ENCODE measurements around the gene VCL. TPM values are rescaled to one million over a fixed set of nuclear protein-coding genes. Genes with fewer than 3 reads are reported as not detected.
"Not testable (repeated sequence)": the region's sequence is repeated elsewhere in the genome, so short reads cannot be mapped to it uniquely, and the experiment has no call there.

VCL gene
- total RNA-seq, 1 donor from 2014 or later = 237 TPM

GRCh38 chr10:74114041-74114448, 116.1 kb downstream of the VCL start:
- DNase-seq (ENCODE audit: missing footprints) (no peak), ATAC-seq (peak; percentile 19)
- intact Hi-C loops (cut with DNase I) = no loop called here

GRCh38 chr10:74117738-74118137, 119.8 kb downstream of the VCL start:
- no peak for ATAC-seq
- no peak for DNase-seq (ENCODE audit: missing footprints)
- intact Hi-C loops (cut with DNase I) = no loop called here

- ATAC-seq (no peak), DNase-seq (ENCODE audit: missing footprints) (no peak)
- intact Hi-C loops (cut with DNase I) = no loop called here
Observed at GRCh38 chr10:74118804-74119203, 120.9 kb downstream of the VCL start.

- ATAC-seq (no peak), DNase-seq (ENCODE audit: missing footprints) (no peak)
- intact Hi-C loops (cut with DNase I) = no loop called here
Observed at GRCh38 chr10:74120911-74121310, 123.0 kb downstream of the VCL start.

- no peak for ATAC-seq
- no peak for DNase-seq (ENCODE audit: missing footprints)
- intact Hi-C loops (cut with DNase I) = no loop called here
Observed at GRCh38 chr10:74121368-74121767, 123.5 kb downstream of the VCL start.

GRCh38 chr10:74122060-74122459, 124.1 kb downstream of the VCL start:
- intact Hi-C loops (cut with DNase I) = no loop called here
- DNase-seq (ENCODE audit: missing footprints) = no peak
- ATAC-seq = no peak

- intact Hi-C loops (cut with DNase I) = no loop called here
- DNase-seq (ENCODE audit: missing footprints) (no peak), ATAC-seq (no peak)
Observed at GRCh38 chr10:74123081-74123480, 125.2 kb downstream of the VCL start.

GRCh38 chr10:74133923-74134820, 136.3 kb downstream of the VCL start:
- DNase-seq (ENCODE audit: missing footprints) (no peak), ATAC-seq (no peak)
- intact Hi-C loops (cut with DNase I) = no loop called here

- intact Hi-C loops (cut with DNase I) = no loop called here
- DNase-seq (ENCODE audit: missing footprints) (no peak), ATAC-seq (no peak)
Observed at GRCh38 chr10:74135452-74135851, 137.5 kb downstream of the VCL start.

- DNase-seq (ENCODE audit: missing footprints) (no peak), ATAC-seq (no peak)
- intact Hi-C loops (cut with DNase I) = no loop called here
Observed at GRCh38 chr10:74137992-74138391, 140.1 kb downstream of the VCL start.

GRCh38 chr10:74138596-74138995, 140.7 kb downstream of the VCL start:
- intact Hi-C loops (cut with DNase I); ATAC-seq; DNase-seq (ENCODE audit: missing footprints): not testable (repeated sequence)

- DNase-seq (ENCODE audit: missing footprints) (no peak), ATAC-seq (no peak)
Observed at GRCh38 chr10:74139981-74140380, 142.1 kb downstream of the VCL start.

GRCh38 chr10:74140553-74140952, 142.6 kb downstream of the VCL start:
- DNase-seq (ENCODE audit: missing footprints) (no peak), ATAC-seq (no peak)
- intact Hi-C loops (cut with DNase I) = no loop called here

More at GRCh38 chr10:74139981-74140380, 142.1 kb downstream of the VCL start:
- intact Hi-C loops (cut with DNase I) = no loop called here

GRCh38 chr10:74145133-74145532, 147.2 kb downstream of the VCL start:
- ATAC-seq = no peak
- DNase-seq (ENCODE audit: missing footprints) = no peak

GRCh38 chr10:74146980-74147379, 149.1 kb downstream of the VCL start:
- intact Hi-C loops (cut with DNase I); ATAC-seq; DNase-seq (ENCODE audit: missing footprints): not testable (repeated sequence)

More at GRCh38 chr10:74145133-74145532, 147.2 kb downstream of the VCL start:
- intact Hi-C loops (cut with DNase I) = no loop called here

GRCh38 chr10:74150204-74150989, 152.5 kb downstream of the VCL start, which contains the start of gene AP3M1:
Gene AP3M1 (minus strand): TSS chr10:74150828. CDS start chr10:74138379, 12,449 bp downstream.
- intact Hi-C loops (cut with DNase I) = loop anchor here (2.0 to 10.0 kb wide), 3 partner anchors 26 to 1084 kb away; partner anchors contain the start of gene COMTD1
- DNase-seq (ENCODE audit: missing footprints) = peak; percentile 92
- ATAC-seq = peak; percentile 65

- DNase-seq (ENCODE audit: missing footprints) = peak; percentile 100
- intact Hi-C loops (cut with DNase I) = loop anchor here (2.0 to 10.0 kb wide), 3 partner anchors 26 to 1084 kb away; partner anchors contain the start of gene COMTD1
Observed at GRCh38 chr10:74150990-74151878, 153.3 kb downstream of the VCL start, which contains the start of gene ADK. Gene ADK (plus strand): TSS chr10:74151221. CDS start chr10:74151279, 58 bp downstream.

More at GRCh38 chr10:74150990-74151878, 153.3 kb downstream of the VCL start, which contains the start of gene ADK:
- ATAC-seq = peak; percentile 98
